GM18867 (cell line): ENCODE data around the gene MAS1.

Experiments
- ATAC-seq: cut with Tn5 transposase; IDR thresholded peaks from one replicate; pipeline ENCODE4 v1.9.1; 2021; ENCODE audit warnings: mild to moderate bottlenecking, moderate library complexity; ENCODE audit not compliant: unreplicated experiment

Gene MAS1

GRCh38 chr6:159879856-159880255, 10.9 kb upstream of the MAS1 start:
- ATAC-seq, result no peak

DNA sequence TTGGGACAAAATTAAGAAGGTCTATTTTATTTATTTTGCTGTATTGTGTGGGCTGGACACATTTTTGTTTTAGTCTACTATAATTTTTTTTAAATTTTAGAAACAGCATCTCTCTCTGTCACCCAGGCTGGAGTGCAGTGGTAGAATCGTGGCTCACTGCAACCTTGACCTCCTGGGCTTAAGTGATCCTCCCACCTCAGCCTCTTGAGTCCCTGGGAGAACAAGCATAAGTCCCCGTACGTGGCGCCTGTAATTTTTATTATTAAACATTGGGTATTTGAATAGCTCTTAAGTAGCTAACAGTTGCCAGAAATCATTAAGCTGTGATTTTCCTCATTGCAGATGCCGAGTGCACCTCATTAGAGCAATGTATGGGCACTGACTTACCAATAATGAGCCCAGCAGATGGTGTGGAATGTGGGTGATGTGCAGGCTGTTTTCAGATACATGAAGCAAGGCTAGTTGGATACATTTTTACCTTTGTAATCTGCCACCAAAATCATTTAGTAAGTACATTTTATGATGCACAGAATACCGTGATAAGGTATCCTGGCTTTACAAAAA, 10.3 kb upstream of the MAS1 start:
- no peak for ATAC-seq

GRCh38 chr6:159884720-159885119, 6.1 kb upstream of the MAS1 start:
- no peak for ATAC-seq

GRCh38 chr6:159886270-159886669, 4.5 kb upstream of the MAS1 start:
- ATAC-seq, result no peak

DNA sequence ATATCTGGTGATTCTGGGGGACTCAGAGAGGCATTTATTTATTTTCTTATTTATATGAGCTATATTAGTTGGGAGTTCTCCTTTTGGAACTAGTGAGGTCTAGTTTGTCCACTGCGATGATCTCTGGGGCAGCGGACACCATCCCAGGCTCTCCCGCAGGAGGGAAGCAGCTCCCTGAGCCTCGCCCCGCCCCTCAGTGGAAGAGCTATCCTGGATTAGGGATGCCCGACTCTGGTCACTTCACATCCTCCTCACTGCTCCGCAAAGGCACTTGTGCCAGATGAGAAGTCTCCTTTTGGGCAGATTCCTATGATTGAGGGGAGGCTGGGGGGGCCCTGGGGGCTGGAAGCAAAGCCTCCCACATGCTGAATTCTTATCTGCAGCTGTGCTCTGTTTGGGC, 3.6 kb upstream of the MAS1 start:
- no peak for ATAC-seq

GRCh38 chr6:159887761-159888160, 3.0 kb upstream of the MAS1 start:
- ATAC-seq, result no peak

DNA sequence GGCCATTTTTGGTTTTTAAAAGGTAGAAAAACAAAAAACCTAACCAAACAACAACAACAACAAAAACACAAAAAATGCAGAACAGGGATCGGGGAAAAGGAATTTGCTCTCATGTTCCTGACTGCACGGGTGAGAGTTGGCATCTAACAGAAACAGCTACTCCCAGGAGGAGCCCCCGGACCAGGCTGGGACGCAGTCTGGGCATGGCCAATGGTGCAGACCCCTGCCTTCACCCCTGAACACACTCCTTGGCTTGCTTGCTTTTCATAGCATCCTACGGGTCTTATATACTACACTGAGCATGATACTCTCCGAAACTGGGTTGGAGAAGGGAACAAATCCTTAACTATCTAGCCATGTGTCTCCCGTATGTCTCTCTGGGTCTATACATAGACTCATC, 587 bp upstream of the MAS1 start:
- ATAC-seq, result no peak

GRCh38 chr6:159892053-159892452, 1.3 kb downstream of the MAS1 start:
- ATAC-seq, result no peak

GRCh38 chr6:159893064-159893463, 2.3 kb downstream of the MAS1 start:
- no peak for ATAC-seq

- ATAC-seq, result no peak
Measured at GRCh38 chr6:159894991-159895390, 4.2 kb downstream of the MAS1 start.

GRCh38 chr6:159897603-159898002, 6.8 kb downstream of the MAS1 start:
- no peak for ATAC-seq

DNA sequence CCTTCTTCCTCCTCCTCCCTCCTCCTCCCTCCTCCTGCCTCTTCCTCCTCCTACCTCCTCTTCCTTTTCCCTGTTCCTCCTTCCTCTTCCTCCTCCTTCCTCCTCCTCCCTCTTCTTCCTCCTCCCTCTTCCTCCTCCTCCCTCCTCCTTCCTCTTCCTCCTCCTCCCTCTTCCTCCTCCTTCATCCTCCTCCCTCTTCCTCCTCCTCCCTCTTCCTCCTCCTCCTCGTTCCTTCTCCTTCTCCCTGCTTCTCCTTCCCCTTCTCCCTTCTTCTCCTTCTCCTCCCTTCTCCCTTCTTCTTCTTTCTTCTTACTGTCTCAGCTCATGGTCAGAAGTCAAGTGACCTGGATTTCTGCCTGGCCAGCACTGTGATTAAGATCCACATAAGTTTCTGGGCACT, 7.7 kb downstream of the MAS1 start:
- ATAC-seq, result no peak

DNA sequence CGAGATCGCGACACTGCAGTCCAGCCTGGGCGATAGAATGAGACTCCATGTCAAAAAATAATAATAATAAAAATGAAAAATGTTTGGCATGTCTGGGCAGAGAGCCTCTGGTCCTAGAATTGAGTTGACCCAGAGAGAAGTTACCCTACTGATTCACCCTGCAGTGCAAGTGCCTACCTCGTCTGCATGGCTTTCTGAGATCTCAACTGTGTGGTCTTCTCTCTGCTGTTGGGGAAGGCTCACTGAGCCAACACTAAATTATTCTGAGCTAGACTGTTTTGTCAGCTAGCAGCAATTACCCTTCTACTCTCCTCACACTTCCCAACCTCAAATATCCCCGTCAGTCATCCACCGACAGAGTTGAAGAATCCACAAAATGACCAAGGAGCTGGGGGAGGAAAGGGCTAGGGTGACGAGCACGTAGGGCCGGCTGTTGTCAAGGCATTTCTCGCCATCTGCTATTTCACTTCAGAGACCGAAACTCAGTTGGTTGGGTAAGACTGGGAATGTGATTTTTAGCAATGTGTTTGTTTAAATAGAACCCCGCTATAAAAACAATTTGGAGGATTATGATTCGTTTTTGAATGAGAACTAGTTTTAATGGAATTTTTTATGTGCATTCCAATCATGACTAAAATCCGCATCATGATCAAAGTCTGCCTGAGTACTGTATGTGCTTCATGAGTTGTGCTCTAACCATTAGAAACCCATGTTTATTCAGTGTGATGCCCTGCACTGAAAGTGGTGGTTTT, 9.4 kb downstream of the MAS1 start:
- no peak for ATAC-seq

- no peak for ATAC-seq
Measured at GRCh38 chr6:159902620-159903019, 11.8 kb downstream of the MAS1 start.

- ATAC-seq, result peak; percentile 89
Measured at GRCh38 chr6:159904497-159904911, 13.7 kb downstream of the MAS1 start.

- no peak for ATAC-seq
Measured at GRCh38 chr6:159906400-159906799, 15.6 kb downstream of the MAS1 start.

DNA sequence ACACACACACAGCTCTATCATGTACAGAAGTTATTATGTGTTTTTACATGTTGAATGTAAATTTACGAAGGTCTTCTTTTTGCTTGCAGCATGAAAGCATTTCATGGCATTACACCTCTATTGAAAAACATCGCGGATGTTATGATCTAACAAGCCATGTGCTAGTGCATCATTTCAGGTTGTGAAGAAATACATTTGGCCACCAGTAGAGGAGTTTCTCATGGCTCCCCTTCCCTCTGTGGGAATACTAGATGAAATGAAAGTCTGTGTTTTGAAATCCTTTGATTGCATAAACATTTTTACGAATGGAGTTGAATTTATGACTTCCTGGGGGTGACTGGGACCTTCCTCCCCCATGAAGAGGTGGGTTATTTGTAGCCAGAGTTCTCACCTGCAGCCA, 17.7 kb downstream of the MAS1 start:
- ATAC-seq, result no peak

DNA sequence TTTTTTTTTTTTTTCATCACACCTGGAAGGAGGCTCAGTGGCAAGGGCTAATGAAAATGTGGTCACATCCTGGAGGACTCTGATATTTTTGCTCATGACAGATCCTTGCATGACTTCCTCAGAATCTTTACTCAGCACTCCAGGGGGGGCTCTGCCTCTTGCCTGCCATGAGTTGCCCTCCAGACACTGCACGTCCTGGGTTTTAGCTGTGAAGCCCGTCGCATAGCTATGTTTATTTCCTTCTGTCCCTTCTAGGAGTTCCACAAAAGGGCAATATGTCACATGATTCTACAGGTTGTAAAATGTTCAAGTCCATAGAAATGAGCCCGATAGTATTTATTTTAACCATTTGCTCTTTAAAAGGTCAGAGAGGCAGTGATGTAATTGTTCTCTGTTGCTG, 18.2 kb downstream of the MAS1 start:
- no peak for ATAC-seq

GRCh38 chr6:159910342-159910741, 19.6 kb downstream of the MAS1 start:
- ATAC-seq, result no peak

GRCh38 chr6:159913375-159913774, 22.6 kb downstream of the MAS1 start:
- no peak for ATAC-seq

DNA sequence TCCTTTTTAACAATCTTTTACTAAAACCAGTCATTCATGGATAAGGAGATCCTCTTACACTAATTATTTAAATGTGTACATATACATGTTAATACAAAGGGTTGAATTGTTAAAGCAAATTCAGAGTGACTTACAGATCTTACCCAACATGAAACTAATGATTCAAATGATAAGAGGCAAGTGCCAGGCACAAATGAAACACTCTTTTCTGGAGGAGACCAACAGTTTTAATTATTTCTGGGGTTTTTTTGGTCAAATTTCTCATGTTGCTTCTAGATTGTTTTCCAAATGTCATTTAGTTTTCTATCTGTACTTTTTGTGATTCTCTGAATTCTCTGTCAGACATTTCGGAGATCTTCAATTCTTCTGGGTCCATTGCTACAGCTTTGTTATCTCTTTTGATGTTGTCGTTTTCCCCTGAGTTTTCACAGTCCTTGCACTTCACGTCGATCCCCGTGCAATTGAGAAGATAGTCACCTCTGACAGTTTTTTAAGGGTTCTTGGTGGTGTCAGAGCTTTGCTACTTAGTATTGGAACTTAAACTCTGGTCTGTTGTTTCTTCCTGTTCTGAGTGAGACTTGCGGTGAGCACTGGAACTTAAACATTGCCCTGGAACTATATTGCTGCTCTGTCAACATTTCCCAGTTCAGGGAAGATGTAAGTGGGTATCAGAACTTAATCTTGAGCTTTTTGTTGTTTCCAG, 23.2 kb downstream of the MAS1 start:
- peak; percentile 70 for ATAC-seq

- peak; percentile 16 for ATAC-seq
Measured at GRCh38 chr6:159914565-159914923, 23.8 kb downstream of the MAS1 start.
